ENCODE measurements around the gene EXTL2. TPM values are rescaled to one million over a fixed set of nuclear protein-coding genes. Genes with fewer than 3 reads are reported as not detected.

The EXTL2 gene
- total RNA-seq, 1 experiment from 2014 or later = 9.8 TPM

GRCh38 chr1:100924991-100925390 is 30.3 kb upstream of the EXTL2 start:
- CTCF ChIA-PET = no interaction called here
- in situ Hi-C loops (cut with HindIII; ENCODE audit: low pct_unique_long_range_greater_than_20kb, low sequenced_read_pairs) = no loop called here
- BruUV-seq (replicated peaks) = no TSS peak

GRCh38 chr1:100924212-100924611 is 29.6 kb upstream of the EXTL2 start:
- ATAC-seq (no peak), DNase-seq (ENCODE audit: low read depth, low spot score) (no peak)
- Histone ChIP-seq H3K4me1 (ENCODE audit: control insufficient read depth, insufficient read depth, low read length) (no peaks in the 10 kb centered on the region), H3K27ac (ENCODE audit: low read length) (no peak overlapping the region), H3K36me3 (ENCODE audit: control insufficient read depth, insufficient read depth, low read length) (peaks cover 2% of the 10 kb centered on the region; the same call in 1 of the 2 replicates), H3K4me3 (ENCODE audit: low read depth in 2 of 2, low read length in 2 of 2) (no peak overlapping the region), H3K27me3 (ENCODE audit: control insufficient read depth, insufficient read depth, low read length) (no peaks in the 10 kb centered on the region), H3K9me3 (ENCODE audit: control insufficient read depth, insufficient read depth, low read depth, low read length) (no peaks in the 10 kb centered on the region)
- POLR2A ChIA-PET = no interaction called here
- TF ChIP-seq SIN3A (IDR thresholded peaks at IDR 0.05; ENCODE audit: borderline replicate concordance, insufficient read depth, low read depth, low read length) (no peak), POLR2AphosphoS5 (IDR thresholded peaks at IDR 0.05; ENCODE audit: low read depth, low read length) (no peak), TCF7L2 (IDR thresholded peaks at IDR 0.05; ENCODE audit: low read depth, low read length) (no peak), CTCF (IDR thresholded peaks at IDR 0.05) (no peak)
- TF ChIP-seq, protein P1, sequence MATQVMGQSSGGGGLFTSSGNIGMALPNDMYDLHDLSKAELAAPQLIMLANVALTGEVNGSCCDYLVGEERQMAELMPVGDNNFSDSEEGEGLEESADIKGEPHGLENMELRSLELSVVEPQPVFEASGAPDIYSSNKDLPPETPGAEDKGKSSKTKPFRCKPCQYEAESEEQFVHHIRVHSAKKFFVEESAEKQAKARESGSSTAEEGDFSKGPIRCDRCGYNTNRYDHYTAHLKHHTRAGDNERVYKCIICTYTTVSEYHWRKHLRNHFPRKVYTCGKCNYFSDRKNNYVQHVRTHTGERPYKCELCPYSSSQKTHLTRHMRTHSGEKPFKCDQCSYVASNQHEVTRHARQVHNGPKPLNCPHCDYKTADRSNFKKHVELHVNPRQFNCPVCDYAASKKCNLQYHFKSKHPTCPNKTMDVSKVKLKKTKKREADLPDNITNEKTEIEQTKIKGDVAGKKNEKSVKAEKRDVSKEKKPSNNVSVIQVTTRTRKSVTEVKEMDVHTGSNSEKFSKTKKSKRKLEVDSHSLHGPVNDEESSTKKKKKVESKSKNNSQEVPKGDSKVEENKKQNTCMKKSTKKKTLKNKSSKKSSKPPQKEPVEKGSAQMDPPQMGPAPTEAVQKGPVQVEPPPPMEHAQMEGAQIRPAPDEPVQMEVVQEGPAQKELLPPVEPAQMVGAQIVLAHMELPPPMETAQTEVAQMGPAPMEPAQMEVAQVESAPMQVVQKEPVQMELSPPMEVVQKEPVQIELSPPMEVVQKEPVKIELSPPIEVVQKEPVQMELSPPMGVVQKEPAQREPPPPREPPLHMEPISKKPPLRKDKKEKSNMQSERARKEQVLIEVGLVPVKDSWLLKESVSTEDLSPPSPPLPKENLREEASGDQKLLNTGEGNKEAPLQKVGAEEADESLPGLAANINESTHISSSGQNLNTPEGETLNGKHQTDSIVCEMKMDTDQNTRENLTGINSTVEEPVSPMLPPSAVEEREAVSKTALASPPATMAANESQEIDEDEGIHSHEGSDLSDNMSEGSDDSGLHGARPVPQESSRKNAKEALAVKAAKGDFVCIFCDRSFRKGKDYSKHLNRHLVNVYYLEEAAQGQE (IDR thresholded peaks at IDR 0.05; ENCODE audit: insufficient read depth in 1 of 2, low read depth in 2 of 2, low read length in 1 of 2) = no peak
- no TSS peak for BruUV-seq (replicated peaks)
- in situ Hi-C loops (cut with HindIII; ENCODE audit: low pct_unique_long_range_greater_than_20kb, low sequenced_read_pairs) = no loop called here
- CTCF ChIA-PET = no interaction called here
- intact Hi-C loops (cut with micrococcal nuclease; ENCODE audit: unreplicated experiment) = no loop called here

More at GRCh38 chr1:100924991-100925390, 30.3 kb upstream of the EXTL2 start:
- no peaks in the 10 kb centered on the region for H3K9me3 ChIP-seq (ENCODE audit: control insufficient read depth, insufficient read depth, low read depth, low read length)
- peaks cover 2% of the 10 kb centered on the region; the same call in 1 of the 2 replicates for H3K36me3 ChIP-seq (ENCODE audit: control insufficient read depth, insufficient read depth, low read length)
- H3K27ac ChIP-seq (ENCODE audit: low read length) = no peak overlapping the region
- H3K27me3 ChIP-seq (ENCODE audit: control insufficient read depth, insufficient read depth, low read length) = no peaks in the 10 kb centered on the region
- POLR2A ChIA-PET = no interaction called here
- no peak for DNase-seq (ENCODE audit: low read depth, low spot score)
- TF ChIP-seq SIN3A (IDR thresholded peaks at IDR 0.05; ENCODE audit: borderline replicate concordance, insufficient read depth, low read depth, low read length) = no peak
- no peaks in the 10 kb centered on the region for H3K4me1 ChIP-seq (ENCODE audit: control insufficient read depth, insufficient read depth, low read length)
- no peak for ATAC-seq
- intact Hi-C loops (cut with micrococcal nuclease; ENCODE audit: unreplicated experiment) = no loop called here
- H3K4me3 ChIP-seq (ENCODE audit: low read depth in 2 of 2, low read length in 2 of 2) = no peak overlapping the region

GRCh38 chr1:100921110-100921706 is 26.6 kb upstream of the EXTL2 start:
- ATAC-seq = no peak
- POLR2A ChIA-PET = no interaction called here
- Histone ChIP-seq H3K27me3 (ENCODE audit: control insufficient read depth, insufficient read depth, low read length) (no peaks in the 10 kb centered on the region), H3K27ac (ENCODE audit: low read length) (no peak overlapping the region), H3K4me1 (ENCODE audit: control insufficient read depth, insufficient read depth, low read length) (no peaks in the 10 kb centered on the region), H3K9me3 (ENCODE audit: control insufficient read depth, insufficient read depth, low read depth, low read length) (no peaks in the 10 kb centered on the region), H3K36me3 (ENCODE audit: control insufficient read depth, insufficient read depth, low read length) (peaks cover 4% of the 10 kb centered on the region; the same call in 1 of the 2 replicates), H3K4me3 (ENCODE audit: low read depth in 2 of 2, low read length in 2 of 2) (no peak overlapping the region)
- no TSS peak for BruUV-seq (replicated peaks)
- DNase-seq (ENCODE audit: low read depth, low spot score) = peak; percentile 5
- intact Hi-C loops (cut with micrococcal nuclease; ENCODE audit: unreplicated experiment) (loop anchor here (2.0 kb wide), 2 partner anchors 318 to 368 kb away; no protein-coding TSS in a partner anchor), in situ Hi-C loops (cut with HindIII; ENCODE audit: low pct_unique_long_range_greater_than_20kb, low sequenced_read_pairs) (no loop called here)
- TF ChIP-seq TCF7L2 (IDR thresholded peaks at IDR 0.05; ENCODE audit: low read depth, low read length) (no peak), SIN3A (IDR thresholded peaks at IDR 0.05; ENCODE audit: borderline replicate concordance, insufficient read depth, low read depth, low read length) (no peak), POLR2AphosphoS5 (IDR thresholded peaks at IDR 0.05; ENCODE audit: low read depth, low read length) (no peak), CTCF (IDR thresholded peaks at IDR 0.05) (peak; percentile 49; the same call in 1 of the 2 replicates)
- TF ChIP-seq, protein P1 (IDR thresholded peaks at IDR 0.05; ENCODE audit: insufficient read depth in 1 of 2, low read depth in 2 of 2, low read length in 1 of 2) = no peak
- CTCF ChIA-PET = interaction anchor here (0.7 to 1.3 kb wide), 2 partner anchors 180 to 367 kb away, joined by 3 read pairs; no protein-coding TSS in a partner anchor

All from Panc1 (cell line).